Activated CD4-positive, alpha-beta memory T cell treated with anti-CD3 and anti-CD28 coated beads, Interleukin-2, amount 10 ng/mL, durations not matched to agents 7 days and 5 days (primary cell): Measurements from ENCODE around the gene STK33. TPM values are rescaled to one million over a fixed set of nuclear protein-coding genes. Genes with fewer than 3 reads are reported as not detected.

Experiments used
- CTCF ChIA-PET: fragments of 350-600 bp; sonication (Branson Sonifier 250); formaldehyde crosslinking; loops from one replicate; lab custom pipeline; 2021; ENCODE audit warnings: antibody characterized with exemption, inconsistent platforms; lab: Charles Lee
- POLR2A ChIA-PET: fragments of 350-600 bp; sonication (Branson Sonifier 250); formaldehyde crosslinking; loops from one replicate; lab custom pipeline; 2021; ENCODE audit warnings: antibody characterized with exemption; lab: Charles Lee
- DNase-seq: peaks from one replicate; pipeline ENCODE4 v3.0.0-alpha.2; 2020
- H3K27ac Mint-ChIP-seq: one replicate; pipeline ENCODE4 v1.8.0; 2021; ENCODE audit warnings: mild to moderate bottlenecking, mixed read lengths
- H3K27me3 Mint-ChIP-seq: one replicate; pipeline ENCODE4 v1.8.0; 2021; ENCODE audit warnings: mixed read lengths
- H3K36me3 Mint-ChIP-seq: one replicate; pipeline ENCODE4 v1.8.0; 2021; ENCODE audit warnings: low read depth, mixed read lengths
- H3K4me1 Mint-ChIP-seq: one replicate; pipeline ENCODE4 v1.8.0; 2021; ENCODE audit warnings: mixed read lengths
- H3K4me3 Mint-ChIP-seq: one replicate; pipeline ENCODE4 v1.8.0; 2021; ENCODE audit warnings: mild to moderate bottlenecking, mixed read lengths
- H3K9me3 Mint-ChIP-seq: one replicate; pipeline ENCODE4 v1.8.0; 2021; ENCODE audit warnings: mixed read lengths
- total RNA-seq, 2 experiments: library from RNA; stranded (reverse); gene quantifications; one replicate each; pipeline ENCODE4 v1.2.3, GENCODE V29; 2021

The STK33 gene
- total RNA-seq, 2 experiments from 2014 or later = 0.18 to 0.71 TPM

DNA sequence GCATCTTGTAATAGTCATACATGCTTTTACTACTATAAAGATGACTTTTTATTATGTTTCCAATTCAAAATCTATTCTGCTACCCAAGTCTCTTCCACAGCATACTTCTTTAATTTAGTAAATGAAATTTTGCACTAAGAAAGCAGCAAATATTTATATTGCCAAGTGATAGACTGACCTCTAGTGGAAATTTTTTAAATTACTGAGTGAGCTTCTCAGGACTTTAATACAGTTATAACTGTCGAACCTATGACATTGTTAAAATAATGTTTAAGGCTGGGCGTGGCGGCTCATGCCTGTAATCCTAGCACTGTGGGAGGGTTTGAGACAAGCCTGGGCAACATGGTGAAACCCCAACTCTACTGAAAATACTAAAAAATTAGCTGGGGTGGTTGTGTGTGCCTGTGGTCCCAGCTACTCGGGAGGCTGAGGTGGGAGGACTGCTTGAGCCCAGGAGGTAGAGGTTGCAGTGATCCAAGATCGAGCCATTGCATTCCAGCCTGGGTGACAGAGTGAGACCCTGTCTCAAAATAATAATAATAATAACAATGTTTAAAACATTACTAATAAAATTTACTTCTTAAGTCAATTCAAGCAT, 27.3 kb downstream of the STK33 start:
- no peak overlapping the region for H3K4me3 Mint-ChIP-seq
- no peak for DNase-seq
- peaks cover 35% of the 10 kb centered on the region for H3K27me3 Mint-ChIP-seq
- ChIA-PET CTCF (interaction anchor here (0.6 to 2.1 kb wide), 13 partner anchors 9 to 467 kb away, joined by 3 to 13 read pairs (median 4); partner anchors contain the start of genes LMO1 and STK33), POLR2A (interaction anchor here (0.9 to 1.4 kb wide), 2 partner anchors 31 to 116 kb away, joined by 3 read pairs; partner anchors contain the start of genes RPL27A and TRIM66)
- no peaks in the 10 kb centered on the region for H3K36me3 Mint-ChIP-seq
- H3K27ac Mint-ChIP-seq = no peak overlapping the region
- H3K4me1 Mint-ChIP-seq = no peaks in the 10 kb centered on the region
- H3K9me3 Mint-ChIP-seq = no peaks in the 10 kb centered on the region

DNA sequence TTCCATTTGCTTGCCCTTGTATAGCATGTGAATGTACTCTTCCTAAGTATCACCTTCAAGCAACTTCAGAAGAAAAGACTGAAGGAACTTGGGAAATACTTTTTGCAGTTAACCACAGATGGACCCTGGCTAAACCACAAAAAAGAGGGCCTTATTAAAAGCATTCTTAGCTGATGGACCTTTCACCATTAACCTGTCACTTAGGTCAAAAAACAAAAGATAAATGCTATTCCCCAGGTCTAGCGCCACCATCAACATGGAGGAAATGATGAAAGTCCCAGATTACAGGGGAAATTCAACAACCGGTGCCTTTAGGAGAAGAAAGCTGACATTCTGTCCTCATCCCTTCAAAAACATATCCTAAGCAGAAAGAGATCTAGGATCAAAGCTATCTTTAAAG, 29.5 kb downstream of the STK33 start:
- DNase-seq = no peak
- POLR2A ChIA-PET = no interaction called here
- CTCF ChIA-PET = no interaction called here
- no peak overlapping the region for H3K27ac Mint-ChIP-seq
- H3K36me3 Mint-ChIP-seq = no peaks in the 10 kb centered on the region
- peaks cover 30% of the 10 kb centered on the region for H3K27me3 Mint-ChIP-seq
- H3K9me3 Mint-ChIP-seq = no peaks in the 10 kb centered on the region
- H3K4me1 Mint-ChIP-seq = no peaks in the 10 kb centered on the region
- H3K4me3 Mint-ChIP-seq = no peak overlapping the region

DNA sequence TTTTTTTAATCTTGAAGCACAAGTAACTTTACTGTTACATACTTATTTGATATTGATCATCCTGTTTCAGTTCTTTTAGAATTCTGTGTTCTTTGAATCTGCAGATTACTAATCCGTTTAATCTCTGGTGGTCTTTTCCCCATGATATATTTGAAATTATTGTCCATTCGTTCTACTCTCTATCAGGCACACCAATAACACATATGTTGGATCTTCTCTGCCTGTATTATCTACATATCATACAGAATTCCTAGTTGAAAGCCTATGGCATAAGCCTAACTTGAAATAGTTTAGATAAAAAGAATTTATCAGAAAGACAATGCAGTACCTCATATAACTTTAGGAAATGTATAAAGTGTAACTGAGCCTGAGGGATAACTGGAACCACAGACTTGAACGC, 32.6 kb downstream of the STK33 start:
- CTCF ChIA-PET = no interaction called here
- Mint-ChIP-seq H3K27me3 (peaks cover 40% of the 10 kb centered on the region), H3K36me3 (no peaks in the 10 kb centered on the region), H3K4me1 (no peaks in the 10 kb centered on the region), H3K27ac (no peak overlapping the region), H3K9me3 (no peaks in the 10 kb centered on the region), H3K4me3 (no peak overlapping the region)
- DNase-seq = no peak
- POLR2A ChIA-PET = no interaction called here

DNA sequence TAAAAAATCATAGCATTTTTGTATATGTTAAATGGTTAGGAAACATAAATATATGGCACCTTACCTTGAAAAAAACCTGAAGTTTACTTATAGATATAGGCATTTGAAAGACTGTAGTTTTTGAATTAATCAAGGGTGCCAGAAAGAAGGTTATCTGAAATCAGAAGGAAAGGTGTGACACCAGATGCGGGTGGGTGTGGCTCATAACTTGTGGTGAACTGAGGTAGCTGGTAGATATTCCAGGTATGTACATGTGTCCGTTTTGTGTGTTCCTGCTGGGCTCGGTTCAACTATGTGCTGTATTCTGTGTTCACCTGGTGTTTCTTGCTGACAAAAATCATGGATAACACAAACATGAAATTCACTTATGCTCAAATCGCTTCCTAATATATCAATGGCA, 35.6 kb downstream of the STK33 start:
- Mint-ChIP-seq H3K27me3 (peaks cover 35% of the 10 kb centered on the region), H3K36me3 (no peaks in the 10 kb centered on the region), H3K27ac (no peak overlapping the region), H3K9me3 (no peaks in the 10 kb centered on the region), H3K4me3 (no peak overlapping the region), H3K4me1 (no peaks in the 10 kb centered on the region)
- ChIA-PET CTCF (interaction anchor here (2.1 kb wide), 1 partner anchor 9 kb away, joined by 11 read pairs; no protein-coding TSS in a partner anchor), POLR2A (no interaction called here)
- DNase-seq = no peak

DNA sequence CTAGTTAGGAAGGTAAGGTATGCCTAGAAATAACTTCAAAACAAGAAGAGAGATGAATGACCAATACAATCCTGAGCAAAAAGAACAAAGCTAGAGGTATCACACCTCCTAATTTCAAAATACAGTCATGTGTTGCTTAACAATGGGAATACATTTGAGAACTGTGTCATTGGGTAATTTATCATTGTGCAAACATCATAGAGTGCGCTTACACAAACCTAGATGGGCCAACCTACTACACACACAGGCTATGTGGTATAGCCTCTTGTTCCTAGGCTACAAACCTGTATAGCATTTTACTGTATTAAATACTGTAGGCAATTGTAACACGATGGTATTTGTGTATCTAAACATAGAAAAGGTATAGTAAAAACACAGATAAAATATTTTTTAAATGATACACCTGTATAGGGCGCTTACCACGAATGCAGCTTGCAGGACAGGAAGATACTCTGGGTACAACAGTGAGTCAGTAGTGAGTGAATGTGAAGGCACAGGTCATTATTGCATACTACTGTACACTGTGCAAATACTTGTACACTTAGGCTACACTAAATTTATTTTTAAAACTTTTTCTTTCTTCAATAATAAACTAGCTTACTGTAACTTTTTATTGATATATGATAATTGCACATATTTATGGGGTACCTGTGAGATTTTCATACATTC, 48.2 kb downstream of the STK33 start:
- Mint-ChIP-seq H3K27me3 (peaks cover 9% of the 10 kb centered on the region), H3K9me3 (no peaks in the 10 kb centered on the region), H3K4me3 (no peak overlapping the region), H3K4me1 (no peaks in the 10 kb centered on the region), H3K27ac (no peak overlapping the region), H3K36me3 (no peaks in the 10 kb centered on the region)
- ChIA-PET POLR2A (no interaction called here), CTCF (interaction anchor here (0.6 to 1.3 kb wide), 2 partner anchors 9 to 414 kb away, joined by 3 to 4 read pairs; no protein-coding TSS in a partner anchor)
- DNase-seq = no peak

DNA sequence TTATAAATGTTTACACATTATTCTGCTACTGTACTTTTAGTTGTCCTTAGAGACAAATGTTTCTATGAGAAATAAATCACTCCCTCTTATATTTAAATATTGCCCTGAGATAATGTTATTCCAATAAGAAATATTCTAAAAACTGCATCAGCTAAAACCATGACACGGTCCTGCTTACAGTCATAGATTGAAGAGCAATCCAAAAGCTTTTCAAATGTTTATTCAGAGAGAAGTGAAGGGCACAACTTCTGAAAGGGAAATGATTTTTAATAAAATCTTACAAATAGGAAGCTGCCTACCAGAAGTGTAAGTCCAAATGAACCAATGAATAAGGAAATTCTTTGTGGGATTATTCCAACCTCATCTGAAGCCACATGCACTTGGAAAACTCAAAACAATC, 49.2 kb downstream of the STK33 start:
- Mint-ChIP-seq H3K9me3 (no peaks in the 10 kb centered on the region), H3K27ac (no peak overlapping the region), H3K4me1 (no peaks in the 10 kb centered on the region), H3K36me3 (no peaks in the 10 kb centered on the region), H3K4me3 (no peak overlapping the region), H3K27me3 (peaks cover 10% of the 10 kb centered on the region)
- CTCF ChIA-PET = interaction anchor here (1.3 kb wide), 1 partner anchor 8 kb away, joined by 3 read pairs; no protein-coding TSS in a partner anchor
- no peak for DNase-seq
- POLR2A ChIA-PET = no interaction called here

DNA sequence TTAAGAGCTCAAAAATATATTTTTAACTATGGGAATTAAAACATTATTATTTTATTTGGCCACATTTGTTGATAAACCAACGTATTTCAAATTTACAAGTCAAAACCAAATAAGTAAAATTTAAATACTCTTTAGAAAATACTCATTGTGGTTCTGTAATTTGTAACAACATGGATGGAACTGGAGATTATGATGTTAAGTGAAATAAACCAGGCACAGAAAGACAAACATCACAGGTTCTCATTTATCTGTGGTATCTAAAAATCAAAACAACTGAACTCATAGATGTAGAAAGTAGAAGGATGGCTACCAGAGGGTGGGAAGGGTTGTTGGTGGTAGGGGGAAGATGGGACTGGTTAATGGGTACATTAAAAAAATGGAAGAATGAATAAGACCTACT, 50.8 kb downstream of the STK33 start:
- POLR2A ChIA-PET = no interaction called here
- no peak overlapping the region for H3K27ac Mint-ChIP-seq

DNA sequence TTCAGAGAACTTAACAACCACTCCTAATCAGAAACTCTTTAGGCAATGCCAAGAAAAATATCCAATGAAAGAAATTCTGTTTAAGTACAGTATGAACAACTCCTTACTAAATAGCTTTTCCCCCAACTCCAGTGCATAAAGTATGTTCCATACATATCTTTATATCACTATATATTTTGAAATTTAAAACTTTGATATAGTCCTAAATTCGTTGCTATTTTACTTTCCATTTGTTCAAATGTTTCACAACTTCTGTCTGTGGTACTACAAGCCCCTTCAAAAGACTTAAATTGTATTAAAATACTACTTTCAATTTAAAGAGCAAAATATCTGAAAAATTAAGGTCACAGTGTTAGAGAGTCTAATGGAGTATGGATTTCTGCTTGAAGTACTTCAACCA, 52.6 kb downstream of the STK33 start:
- H3K9me3 Mint-ChIP-seq = no peaks in the 10 kb centered on the region
- CTCF ChIA-PET = no interaction called here
- no peak overlapping the region for H3K4me3 Mint-ChIP-seq
- H3K27me3 Mint-ChIP-seq = peaks cover 4% of the 10 kb centered on the region
- no peak for DNase-seq
- no peak overlapping the region for H3K27ac Mint-ChIP-seq
- no peaks in the 10 kb centered on the region for H3K36me3 Mint-ChIP-seq
- no peaks in the 10 kb centered on the region for H3K4me1 Mint-ChIP-seq
- POLR2A ChIA-PET = no interaction called here

More for the DNA sequence above, 50.8 kb downstream of the STK33 start:
- Mint-ChIP-seq H3K36me3 (no peaks in the 10 kb centered on the region), H3K9me3 (no peaks in the 10 kb centered on the region), H3K4me1 (no peaks in the 10 kb centered on the region), H3K4me3 (no peak overlapping the region), H3K27me3 (peaks cover 4% of the 10 kb centered on the region)
- CTCF ChIA-PET = no interaction called here
- no peak for DNase-seq

DNA sequence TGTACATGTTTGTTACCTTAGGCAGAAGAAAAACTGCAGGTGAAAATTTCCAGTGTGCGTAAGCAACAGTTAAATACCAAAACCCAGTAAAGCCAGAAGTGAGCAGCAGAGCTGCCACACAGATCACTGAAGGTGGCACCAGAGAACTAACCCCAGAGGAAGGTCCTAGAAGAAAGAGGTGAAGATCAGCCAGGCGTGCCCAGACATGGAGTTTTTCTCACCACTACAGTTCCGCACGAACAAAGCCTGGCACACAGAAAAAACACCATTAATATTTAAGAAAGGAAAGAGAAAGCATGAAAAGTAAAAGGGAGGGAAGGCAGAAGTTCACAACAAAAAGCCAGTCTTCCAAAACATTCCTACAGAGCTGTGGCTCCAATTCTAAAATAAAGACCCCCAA, 60.7 kb downstream of the STK33 start:
- Mint-ChIP-seq H3K27me3 (peaks cover 7% of the 10 kb centered on the region), H3K27ac (no peak overlapping the region), H3K4me1 (no peaks in the 10 kb centered on the region), H3K9me3 (no peaks in the 10 kb centered on the region), H3K4me3 (no peak overlapping the region), H3K36me3 (no peaks in the 10 kb centered on the region)
- DNase-seq = no peak
- ChIA-PET POLR2A (no interaction called here), CTCF (no interaction called here)

DNA sequence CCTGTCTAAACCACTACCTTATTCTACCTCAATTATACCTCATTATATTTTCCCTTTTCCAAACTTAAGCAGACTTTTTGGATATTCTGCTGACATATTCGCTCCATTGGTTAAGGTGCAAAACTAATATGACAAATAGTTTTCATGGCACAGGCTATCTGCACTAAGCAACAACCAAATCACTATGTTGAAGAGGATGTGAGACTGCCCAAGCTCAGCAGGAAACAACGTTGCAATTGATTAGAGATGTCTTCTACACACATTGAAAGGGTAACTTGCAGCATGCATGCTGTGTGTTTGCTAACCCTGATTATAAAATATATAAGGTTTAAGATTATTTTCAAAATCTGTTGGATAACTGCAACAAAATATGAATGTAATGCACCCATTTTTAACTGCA, 61.6 kb downstream of the STK33 start:
- Mint-ChIP-seq H3K36me3 (no peaks in the 10 kb centered on the region), H3K4me3 (no peak overlapping the region), H3K4me1 (no peaks in the 10 kb centered on the region), H3K27me3 (peaks cover 7% of the 10 kb centered on the region), H3K27ac (no peak overlapping the region), H3K9me3 (no peaks in the 10 kb centered on the region)
- ChIA-PET POLR2A (no interaction called here), CTCF (no interaction called here)
- DNase-seq = no peak

DNA sequence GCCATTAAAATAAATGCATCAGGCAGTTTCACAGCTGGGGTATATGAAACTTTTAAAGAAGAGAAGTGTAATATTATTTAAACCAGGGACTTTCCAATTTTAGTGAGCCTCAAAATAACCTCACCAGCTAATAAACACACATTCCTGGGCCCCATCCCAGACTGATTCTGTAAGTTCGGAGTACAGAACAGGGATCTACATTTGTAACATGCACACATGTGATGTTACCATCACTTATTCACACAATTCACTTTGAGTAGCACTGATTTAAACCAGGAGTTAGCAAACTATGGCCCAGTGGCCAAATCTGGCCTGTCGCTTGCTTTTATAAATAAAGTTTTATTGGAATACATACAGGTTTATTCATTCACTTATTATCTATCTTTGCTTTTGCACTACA, 62.0 kb downstream of the STK33 start:
- no peaks in the 10 kb centered on the region for H3K9me3 Mint-ChIP-seq
- no peaks in the 10 kb centered on the region for H3K4me1 Mint-ChIP-seq
- no peak overlapping the region for H3K4me3 Mint-ChIP-seq
- H3K36me3 Mint-ChIP-seq = no peaks in the 10 kb centered on the region
- H3K27me3 Mint-ChIP-seq = peaks cover 7% of the 10 kb centered on the region
- ChIA-PET POLR2A (no interaction called here), CTCF (no interaction called here)
- H3K27ac Mint-ChIP-seq = no peak overlapping the region
- DNase-seq = no peak

DNA sequence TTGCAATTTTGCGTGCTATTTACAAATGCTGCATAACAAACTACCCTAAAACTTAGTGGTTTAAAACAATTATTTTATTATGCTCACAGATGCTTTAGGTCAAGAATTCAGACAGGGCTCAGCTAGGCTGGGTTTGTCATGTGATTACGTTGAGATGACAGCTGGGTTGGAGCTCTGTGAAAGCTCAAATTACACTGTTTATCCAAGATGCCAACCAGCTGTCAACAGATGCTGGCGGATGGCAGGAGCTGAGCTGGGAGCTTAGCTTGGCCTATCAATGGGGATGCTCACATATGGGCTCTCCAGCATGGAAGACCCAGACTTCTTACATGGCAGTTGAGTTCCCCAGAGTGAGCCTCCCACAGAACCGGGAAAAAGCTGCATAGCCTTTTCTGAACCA, 62.7 kb downstream of the STK33 start:
- ChIA-PET CTCF (no interaction called here), POLR2A (no interaction called here)
- Mint-ChIP-seq H3K27ac (no peak overlapping the region), H3K9me3 (no peaks in the 10 kb centered on the region), H3K4me3 (no peak overlapping the region), H3K27me3 (peaks cover 7% of the 10 kb centered on the region), H3K4me1 (no peaks in the 10 kb centered on the region), H3K36me3 (no peaks in the 10 kb centered on the region)
- DNase-seq = no peak

DNA sequence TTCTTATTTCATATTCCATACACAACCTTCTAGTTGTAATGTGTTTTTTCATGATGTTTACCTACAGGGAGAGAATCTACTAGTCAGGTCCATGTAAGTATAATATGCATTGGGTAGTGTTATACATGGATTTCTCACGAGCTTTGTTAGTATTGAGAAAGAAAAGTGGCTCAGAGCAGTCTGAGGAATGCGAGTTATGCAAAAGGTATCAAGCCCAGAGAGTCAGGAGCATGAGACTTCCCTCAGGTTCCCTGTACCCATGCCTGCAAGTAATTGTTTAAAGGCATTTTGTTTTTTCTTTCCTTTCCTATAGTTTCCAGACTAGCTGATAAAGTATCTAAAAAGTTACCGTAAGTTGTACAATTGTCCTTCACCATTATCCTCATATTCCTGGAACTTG, 66.1 kb downstream of the STK33 start:
- peaks cover 4% of the 10 kb centered on the region for H3K27me3 Mint-ChIP-seq
- no peaks in the 10 kb centered on the region for H3K9me3 Mint-ChIP-seq
- ChIA-PET CTCF (interaction anchor here (0.6 kb wide), 1 partner anchor 552 kb away, joined by 3 read pairs; no protein-coding TSS in a partner anchor), POLR2A (no interaction called here)
- no peak overlapping the region for H3K27ac Mint-ChIP-seq
- H3K4me1 Mint-ChIP-seq = no peaks in the 10 kb centered on the region
- H3K4me3 Mint-ChIP-seq = no peak overlapping the region
- H3K36me3 Mint-ChIP-seq = no peaks in the 10 kb centered on the region
- no peak for DNase-seq

DNA sequence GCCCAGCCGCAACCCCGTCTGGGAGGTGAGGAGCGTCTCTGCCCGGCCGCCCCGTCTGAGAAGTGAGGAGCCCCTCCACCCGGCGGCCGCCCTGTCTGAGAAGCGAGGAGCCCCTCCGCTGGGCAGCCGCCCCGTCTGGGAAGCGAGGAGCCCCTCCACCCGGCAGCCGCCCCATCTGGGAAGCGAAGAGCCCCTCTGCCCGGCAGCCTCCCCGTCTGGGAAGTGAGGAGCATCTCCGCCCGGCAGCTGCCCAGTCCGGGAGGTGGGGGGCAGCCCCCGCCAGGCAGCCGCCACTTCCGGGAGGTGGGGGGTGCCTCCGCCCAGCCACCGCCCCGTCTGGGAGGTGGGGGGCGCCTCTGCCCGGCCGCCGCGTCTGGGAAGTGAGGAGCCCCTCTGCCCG, 70.6 kb downstream of the STK33 start:
- no peak overlapping the region for H3K4me3 Mint-ChIP-seq
- no peaks in the 10 kb centered on the region for H3K27me3 Mint-ChIP-seq
- no peaks in the 10 kb centered on the region for H3K36me3 Mint-ChIP-seq
- no peak for DNase-seq
- H3K9me3 Mint-ChIP-seq = peaks cover 1% of the 10 kb centered on the region
- H3K4me1 Mint-ChIP-seq = no peaks in the 10 kb centered on the region
- CTCF ChIA-PET = no interaction called here
- H3K27ac Mint-ChIP-seq = no peak overlapping the region
- POLR2A ChIA-PET = no interaction called here
